ENCODE results near the gene CCNC.

GRCh38 chr6:99550046-99550748 is 18.3 kb downstream of the CCNC start:
- TF ChIP-seq RBAK (tag by site-specific recombination; IDR thresholded peaks at IDR 0.05) (no peak), ZNF10 (tag by site-specific recombination; IDR thresholded peaks at IDR 0.05) (no peak), ZNF777 (tag by site-specific recombination; IDR thresholded peaks at IDR 0.05; ENCODE audit: borderline replicate concordance) (no peak), CTCF (tag by site-specific recombination; IDR thresholded peaks at IDR 0.05) (no peak)

Measured in HEK293 (cell line).